ENCODE measurements around the gene GPR153. TPM values are rescaled to one million over a fixed set of nuclear protein-coding genes. Genes with fewer than 3 reads are reported as not detected.
A peak's percentile ranks its signal among the peaks of the same experiment; 100 is the strongest.

GPR153 gene
- total RNA-seq, 6 experiments from 2014 or later = 1.5 to 34.6 (median 6.6) TPM

GRCh38 chr1:6198646-6199297 is 62.1 kb downstream of the GPR153 start:
- Histone ChIP-seq H3K27ac (peak overlapping the region; percentile 50 to 67 (median 59)), H3K4me3 (peak overlapping the region; percentile 99 to 100 (median 100)), H3K27me3 (no peaks in the 10 kb centered on the region), H3K36me3 (peaks cover 0 to 30% (median 10%) of the 10 kb centered on the region in 4 donors), H3K9me3 (no peaks in the 10 kb centered on the region), H3K4me1 (peaks cover 0 to 12% (median 3%) of the 10 kb centered on the region in 4 donors)
- 2% methylated on average over 16 of the region's 31 CpGs for WGBS (ENCODE audit: insufficient coverage, low coverage, low lambda C conversion rate, missing lambda C conversion rate)
- intact Hi-C loops (cut with DNase I) = no loop called here
- DNase-seq (no peak), ATAC-seq (peak; percentile 4 to 19 (median 8))
- no peak for TF ChIP-seq POLR2A (IDR thresholded peaks at IDR 0.05)
- TF ChIP-seq, protein P1, sequence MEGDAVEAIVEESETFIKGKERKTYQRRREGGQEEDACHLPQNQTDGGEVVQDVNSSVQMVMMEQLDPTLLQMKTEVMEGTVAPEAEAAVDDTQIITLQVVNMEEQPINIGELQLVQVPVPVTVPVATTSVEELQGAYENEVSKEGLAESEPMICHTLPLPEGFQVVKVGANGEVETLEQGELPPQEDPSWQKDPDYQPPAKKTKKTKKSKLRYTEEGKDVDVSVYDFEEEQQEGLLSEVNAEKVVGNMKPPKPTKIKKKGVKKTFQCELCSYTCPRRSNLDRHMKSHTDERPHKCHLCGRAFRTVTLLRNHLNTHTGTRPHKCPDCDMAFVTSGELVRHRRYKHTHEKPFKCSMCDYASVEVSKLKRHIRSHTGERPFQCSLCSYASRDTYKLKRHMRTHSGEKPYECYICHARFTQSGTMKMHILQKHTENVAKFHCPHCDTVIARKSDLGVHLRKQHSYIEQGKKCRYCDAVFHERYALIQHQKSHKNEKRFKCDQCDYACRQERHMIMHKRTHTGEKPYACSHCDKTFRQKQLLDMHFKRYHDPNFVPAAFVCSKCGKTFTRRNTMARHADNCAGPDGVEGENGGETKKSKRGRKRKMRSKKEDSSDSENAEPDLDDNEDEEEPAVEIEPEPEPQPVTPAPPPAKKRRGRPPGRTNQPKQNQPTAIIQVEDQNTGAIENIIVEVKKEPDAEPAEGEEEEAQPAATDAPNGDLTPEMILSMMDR (IDR thresholded peaks at IDR 0.05) = no peak

DNA sequence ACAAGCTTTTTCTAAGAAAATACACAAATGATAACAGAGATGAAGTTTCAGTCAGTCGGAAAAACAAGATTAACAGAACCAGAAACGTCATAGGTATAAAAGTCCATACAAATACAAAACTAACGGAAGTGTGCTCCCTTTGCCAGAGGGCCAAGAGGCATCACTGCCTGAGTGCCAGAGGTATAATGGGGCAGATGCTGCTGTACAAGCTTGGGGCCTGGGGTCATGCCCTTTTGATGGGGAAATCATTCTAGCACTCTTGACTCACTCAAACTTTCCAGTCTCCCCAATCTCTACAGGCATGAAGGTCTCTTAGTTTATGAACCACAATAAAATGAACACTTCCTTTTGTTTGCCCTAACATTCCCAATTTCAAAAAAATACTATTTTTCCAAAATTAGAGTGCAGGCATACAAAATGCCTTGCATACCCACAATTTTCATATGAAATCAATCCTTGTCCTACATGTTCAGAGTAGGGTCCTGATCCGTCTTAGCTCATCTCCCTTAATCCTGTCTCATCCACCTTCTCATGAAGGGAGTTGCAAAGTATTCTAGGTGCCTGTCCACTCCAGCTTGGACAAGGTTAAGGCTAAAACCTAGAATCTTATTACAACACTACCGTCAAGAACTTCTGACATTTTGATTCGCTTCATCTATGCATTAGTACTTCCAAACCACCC is 63.0 kb downstream of the GPR153 start:
- intact Hi-C loops (cut with DNase I) = no loop called here
- H3K36me3 ChIP-seq = peaks cover 0 to 39% (median 15%) of the 10 kb centered on the region in 4 donors
- no peak for ATAC-seq
- H3K4me1 ChIP-seq = peaks cover 0 to 12% (median 3%) of the 10 kb centered on the region in 4 donors
- H3K4me3 ChIP-seq = peak overlapping the region; percentile 99 to 100 (median 100)
- no peak for DNase-seq
- WGBS (ENCODE audit: insufficient coverage, low coverage, low lambda C conversion rate, missing lambda C conversion rate) = 34% methylated on average over 6 of the region's 6 CpGs
- no peak overlapping the region for H3K27ac ChIP-seq
- no peaks in the 10 kb centered on the region for H3K27me3 ChIP-seq
- TF ChIP-seq POLR2A (IDR thresholded peaks at IDR 0.05) = peak; percentile 29
- TF ChIP-seq, protein P1 (IDR thresholded peaks at IDR 0.05) = no peak
- H3K9me3 ChIP-seq = no peaks in the 10 kb centered on the region

Other genes starting within 250 kb of the GPR153 start
- 10 to 100 TPM in 2 of 6 experiments, 1 to 10 TPM in 4; 4.4 to 14.8 (median 6.9) TPM for gene KCNAB2, start 215.2 kb downstream of the GPR153 start, total RNA-seq
- gene CHD5, start 80.8 kb downstream of the GPR153 start, total RNA-seq = not detected
- 100 to 1,000 TPM in 4 of 6 experiments, 10 to 100 TPM in 2; 45.4 to 156 (median 134) TPM for gene RPL22, start 61.5 kb downstream of the GPR153 start, total RNA-seq
- gene RNF207, start 55.0 kb downstream of the GPR153 start, total RNA-seq = 10 to 100 TPM in 5 of 6 experiments, 1 to 10 TPM in 1; 8.4 to 20.5 (median 14.4) TPM
- gene ICMT, start 25.1 kb downstream of the GPR153 start, total RNA-seq = 10 to 100 TPM; 15.9 to 28.5 (median 20.4) TPM
- gene HES3, start 16.9 kb downstream of the GPR153 start, total RNA-seq = not detected
- 10 to 100 TPM; 10.8 to 19.7 (median 14.1) TPM for gene ACOT7, start 132.7 kb upstream of the GPR153 start, total RNA-seq
- gene HES2, start 158.8 kb upstream of the GPR153 start, total RNA-seq = 1 to 10 TPM in 1 of 6 experiments, under 1 TPM in 2, not detected in 3; 0.27 to 1.2 (median 0.68) TPM
- 100 to 1,000 TPM in 4 of 6 experiments, 10 to 100 TPM in 2; 81.6 to 149 (median 120) TPM for gene ESPN, start 163.7 kb upstream of the GPR153 start, total RNA-seq
- 1 to 10 TPM; 1.1 to 3.2 (median 2.1) TPM for gene TNFRSF25, start 205.1 kb upstream of the GPR153 start, total RNA-seq
- 1 to 10 TPM in 5 of 6 experiments, under 1 TPM in 1; 0.70 to 2.3 (median 1.5) TPM for gene PLEKHG5, start 230.6 kb upstream of the GPR153 start, total RNA-seq